MM.1S (cell line): ENCODE results near the gene TNP2.

Experiments used
- DNase-seq: peaks from one replicate; pipeline ENCODE4 v3.0.0-alpha.2; 2015
- H2AFZ ChIP-seq: fragments of 300-600 bp; sonication (generic); 2 replicates; pipeline ENCODE4 v1.6.0; 2016; ENCODE audit warnings: antibody characterized with exemption, low read length
- H3F3A ChIP-seq: fragments of 300-600 bp; sonication (generic); 2 replicates; pipeline ENCODE4 v1.6.1; 2016; ENCODE audit warnings: mild to moderate bottlenecking, antibody characterized with exemption, low read length, moderate library complexity, mixed read lengths; ENCODE audit not compliant: insufficient read depth
- H3K27ac ChIP-seq: fragments of 300-600 bp; sonication (generic); 2 replicates; pipeline ENCODE4 v1.5.1; 2016; ENCODE audit warnings: mild to moderate bottlenecking, low read length
- H3K27me3 ChIP-seq: fragments of 300-600 bp; sonication (generic); replicated peaks from 2 replicates; pipeline ENCODE4 v1.6.0; 2016; ENCODE audit warnings: low read length; ENCODE audit not compliant: insufficient read depth
- H3K36me3 ChIP-seq: fragments of 300-600 bp; sonication (generic); replicated peaks from 2 replicates; pipeline ENCODE4 v1.6.1; 2016; ENCODE audit warnings: mild to moderate bottlenecking, low read length, mixed read lengths; ENCODE audit not compliant: insufficient read depth
- H3K4me1 ChIP-seq: fragments of 300-600 bp; sonication (generic); 2 replicates; pipeline ENCODE4 v1.6.1; 2016; ENCODE audit warnings: low read length, mixed read lengths
- H3K4me2 ChIP-seq: fragments of 300-600 bp; sonication (generic); 2 replicates; pipeline ENCODE4 v1.6.0; 2016; ENCODE audit warnings: low read depth, low read length
- H3K4me3 ChIP-seq: fragments of 300-600 bp; sonication (generic); 2 replicates; pipeline ENCODE4 v1.5.1; 2016; ENCODE audit warnings: low read length, mixed read lengths
- H3K79me2 ChIP-seq: fragments of 300-600 bp; sonication (generic); 2 replicates; pipeline ENCODE4 v1.6.1; 2016; ENCODE audit warnings: mixed run types, low read length, mixed read lengths
- H3K9ac ChIP-seq: fragments of 300-600 bp; sonication (generic); 2 replicates; pipeline ENCODE4 v1.6.1; 2016; ENCODE audit warnings: low read length, mixed read lengths
- H3K9me2 ChIP-seq: fragments of 300-600 bp; sonication (generic); replicated peaks from 2 replicates; pipeline ENCODE4 v1.6.1; 2016; ENCODE audit warnings: mild to moderate bottlenecking, low read length, mixed read lengths; ENCODE audit not compliant: insufficient read depth
- H3K9me3 ChIP-seq: fragments of 300-600 bp; sonication (generic); replicated peaks from 2 replicates; pipeline ENCODE4 v1.6.1; 2016; ENCODE audit warnings: mild to moderate bottlenecking, low read length, mixed read lengths; ENCODE audit not compliant: insufficient read depth
- H4K20me1 ChIP-seq: fragments of 300-600 bp; sonication (generic); 2 replicates; pipeline ENCODE4 v1.6.1; 2016; ENCODE audit warnings: mild to moderate bottlenecking, low read length, moderate library complexity, mixed read lengths; ENCODE audit not compliant: insufficient read depth
- CTCF ChIP-seq: fragments of 300-600 bp; sonication (generic); IDR thresholded peaks from 2 replicates; pipeline ENCODE4 v1.5.1; 2016; ENCODE audit warnings: antibody characterized with exemption, low read length, mixed read lengths
- EZH2 ChIP-seq: fragments of 300-600 bp; sonication (generic); optimal IDR thresholded peaks from 2 replicates; pipeline ENCODE3; 2017; ENCODE audit warnings: low read depth, mild to moderate bottlenecking, antibody characterized with exemption, low read length, mixed read lengths
- EZH2phosphoT487 ChIP-seq: fragments of 300-600 bp; sonication (generic); IDR thresholded peaks from 2 replicates; pipeline ENCODE4 v1.6.1; 2018; ENCODE audit warnings: antibody characterized with exemption, low read length

TNP2 gene

GRCh38 chr16:11283820-11284248 lies 14.7 kb upstream of the TNP2 start:
- no peak for DNase-seq
- Histone ChIP-seq H3K9me2 (no peaks in the 10 kb centered on the region), H3K4me1 (0 out of 2 replicates have a peak, but pooled peaks cover 7% of the 10 kb centered on the region), H3K4me3 (no peak overlapping the region), H2AFZ (no peak overlapping the region), H3K27ac (no peak overlapping the region), H3F3A (no peaks in the 10 kb centered on the region), H3K79me2 (no peaks in the 10 kb centered on the region), H3K9ac (no peak overlapping the region), H3K36me3 (no peaks in the 10 kb centered on the region), H3K27me3 (0 out of 2 replicates have a peak, but pooled peaks cover 3% of the 10 kb centered on the region), H3K4me2 (no peak overlapping the region), H4K20me1 (no peaks in the 10 kb centered on the region), H3K9me3 (no peaks in the 10 kb centered on the region)
- no peak for TF ChIP-seq EZH2phosphoT487
- no peak for TF ChIP-seq CTCF
- TF ChIP-seq EZH2: no peak

- H3K79me2 ChIP-seq: no peaks in the 10 kb centered on the region
- no peaks in the 10 kb centered on the region for H4K20me1 ChIP-seq
- DNase-seq: no peak
- no peaks in the 10 kb centered on the region for H3K9me2 ChIP-seq
- H3K4me2 ChIP-seq: no peak within 1 kb of the TSS
- no peaks in the 10 kb centered on the region for H3K9me3 ChIP-seq
- H3K4me1 ChIP-seq: 0 out of 2 replicates have a peak, but pooled peaks cover 7% of the 10 kb centered on the region
- no peaks in the 10 kb centered on the region for H3F3A ChIP-seq
- H3K27ac ChIP-seq: no peak within 1 kb of the TSS
- H3K4me3 ChIP-seq: no peak within 1 kb of the TSS
- H3K27me3 ChIP-seq: no peaks in the 10 kb centered on the region
- H2AFZ ChIP-seq: no peak within 1 kb of the TSS
- TF ChIP-seq EZH2: no peak
- H3K36me3 ChIP-seq: no peaks in the 10 kb centered on the region
- no peak within 1 kb of the TSS for H3K9ac ChIP-seq
These were observed 11.7 kb upstream of the TNP2 start, which contains the start of gene PRM1 for GRCh38 chr16:11280616-11281522. TSS of gene PRM1 (minus strand) at chr16:11281330. CDS start at chr16:11281238, 92 bp downstream.

- no peaks in the 10 kb centered on the region for H3K9me3 ChIP-seq
- no peak for DNase-seq
- H3K79me2 ChIP-seq: no peaks in the 10 kb centered on the region
- H4K20me1 ChIP-seq: no peaks in the 10 kb centered on the region
- no peak overlapping the region for H3K9ac ChIP-seq
- H3K36me3 ChIP-seq: no peaks in the 10 kb centered on the region
- no peak overlapping the region for H3K4me3 ChIP-seq
- H3K27ac ChIP-seq: no peak overlapping the region
- peaks cover 3% of the 10 kb centered on the region; the same call in 1 of the 2 replicates for H3K27me3 ChIP-seq
- H3K9me2 ChIP-seq: no peaks in the 10 kb centered on the region
- no peak overlapping the region for H2AFZ ChIP-seq
- H3K4me2 ChIP-seq: no peak overlapping the region
- 0 out of 2 replicates have a peak, but pooled peaks cover 7% of the 10 kb centered on the region for H3K4me1 ChIP-seq
- no peak for TF ChIP-seq CTCF
- TF ChIP-seq EZH2: no peak
- TF ChIP-seq EZH2phosphoT487: no peak
- H3F3A ChIP-seq: no peaks in the 10 kb centered on the region
These were observed 9.8 kb upstream of the TNP2 start for GRCh38 chr16:11278681-11279628.
